HG03196 (cell line): ENCODE measurements around the gene RTBDN.

ENCODE experiments used
- ATAC-seq: cut with Tn5 transposase; IDR thresholded peaks from one replicate; pipeline ENCODE4 v1.9.1; 2021; ENCODE audit not compliant: unreplicated experiment

The RTBDN gene

GRCh38 chr19:12793290-12794195 lies 40.8 kb downstream of the RTBDN start:
- ATAC-seq, result peak; percentile 32

DNA sequence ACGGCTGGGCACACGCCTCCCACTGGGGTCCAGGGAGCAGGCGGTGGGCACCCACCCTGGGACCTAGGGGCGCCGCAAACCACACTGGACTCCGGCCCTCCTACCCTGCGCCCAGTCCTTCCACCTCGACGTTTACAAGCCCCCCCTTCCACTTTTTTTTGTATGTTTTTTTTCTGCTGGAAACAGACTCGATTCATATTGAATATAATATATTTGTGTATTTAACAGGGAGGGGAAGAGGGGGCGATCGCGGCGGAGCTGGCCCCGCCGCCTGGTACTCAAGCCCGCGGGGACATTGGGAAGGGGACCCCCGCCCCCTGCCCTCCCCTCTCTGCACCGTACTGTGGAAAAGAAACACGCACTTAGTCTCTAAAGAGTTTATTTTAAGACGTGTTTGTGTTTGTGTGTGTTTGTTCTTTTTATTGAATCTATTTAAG lies 41.5 kb downstream of the RTBDN start:
- ATAC-seq, result no peak

GRCh38 chr19:12792051-12792852 lies 42.1 kb downstream of the RTBDN start:
- no peak for ATAC-seq

- ATAC-seq, result peak; percentile 25
These were observed 42.9 kb downstream of the RTBDN start, which contains the start of gene JUNB for GRCh38 chr19:12791345-12792050. JUNB (plus strand) TSS chr19:12791486; CDS start chr19:12791772, 286 bp downstream.

GRCh38 chr19:12790628-12791344 lies 43.6 kb downstream of the RTBDN start:
- no peak for ATAC-seq

GRCh38 chr19:12789904-12790619 lies 44.3 kb downstream of the RTBDN start:
- peak; percentile 32 for ATAC-seq

- no peak for ATAC-seq
These were observed 45.1 kb downstream of the RTBDN start for GRCh38 chr19:12789098-12789903.

- no peak for ATAC-seq
These were observed 45.7 kb downstream of the RTBDN start for GRCh38 chr19:12788682-12789097.

DNA sequence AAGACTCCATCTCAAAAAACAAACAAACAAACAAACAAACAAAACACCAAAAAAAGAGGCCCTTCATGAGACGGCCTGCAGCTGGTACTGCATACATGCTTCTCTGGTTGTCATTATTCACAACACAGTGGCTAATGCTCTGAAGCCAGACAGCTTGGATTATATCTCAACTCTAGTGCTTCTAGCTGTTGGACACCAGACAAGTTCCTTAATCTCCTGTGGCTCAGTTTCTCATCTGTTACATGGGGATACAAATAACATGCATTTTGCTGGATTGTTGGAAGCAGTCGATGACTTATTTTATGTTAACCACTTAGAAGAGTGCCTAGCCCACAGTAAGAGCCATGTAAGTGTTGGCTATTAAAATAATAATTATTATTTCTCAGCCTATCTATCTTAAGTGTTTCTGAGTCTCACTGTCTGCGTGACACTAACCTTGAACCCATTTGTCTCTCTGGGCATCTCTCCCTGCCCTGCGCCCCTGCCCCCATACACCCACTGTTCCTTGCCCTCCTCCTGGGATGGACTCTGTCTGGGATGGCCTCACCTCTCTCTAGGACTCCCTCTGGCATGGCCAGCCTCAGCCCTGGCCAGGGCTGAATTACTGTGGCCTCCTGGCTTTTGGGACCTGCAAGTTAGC lies 46.2 kb downstream of the RTBDN start:
- ATAC-seq, result no peak

GRCh38 chr19:12787458-12787857 lies 46.9 kb downstream of the RTBDN start:
- ATAC-seq, result no peak

DNA sequence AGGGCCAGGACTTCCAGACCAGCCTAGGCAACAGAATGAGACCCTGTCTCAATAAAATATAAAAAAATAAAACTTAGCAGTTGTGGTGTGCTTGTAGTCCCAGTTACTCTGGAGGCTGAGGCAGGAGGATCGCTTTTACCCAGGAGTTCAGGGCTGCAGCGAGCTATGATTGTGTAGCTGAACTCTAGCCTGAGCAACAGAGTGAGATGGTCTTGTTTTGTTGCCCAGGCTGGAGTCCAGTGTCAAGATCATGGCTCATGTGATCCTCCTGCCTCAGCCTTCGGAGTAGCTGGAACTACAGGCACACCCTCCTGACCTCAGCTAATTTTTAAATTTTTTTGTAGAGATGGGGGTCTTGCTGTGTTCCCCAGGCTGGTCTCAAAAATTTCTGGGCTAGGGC lies 47.4 kb downstream of the RTBDN start:
- ATAC-seq, result no peak

DNA sequence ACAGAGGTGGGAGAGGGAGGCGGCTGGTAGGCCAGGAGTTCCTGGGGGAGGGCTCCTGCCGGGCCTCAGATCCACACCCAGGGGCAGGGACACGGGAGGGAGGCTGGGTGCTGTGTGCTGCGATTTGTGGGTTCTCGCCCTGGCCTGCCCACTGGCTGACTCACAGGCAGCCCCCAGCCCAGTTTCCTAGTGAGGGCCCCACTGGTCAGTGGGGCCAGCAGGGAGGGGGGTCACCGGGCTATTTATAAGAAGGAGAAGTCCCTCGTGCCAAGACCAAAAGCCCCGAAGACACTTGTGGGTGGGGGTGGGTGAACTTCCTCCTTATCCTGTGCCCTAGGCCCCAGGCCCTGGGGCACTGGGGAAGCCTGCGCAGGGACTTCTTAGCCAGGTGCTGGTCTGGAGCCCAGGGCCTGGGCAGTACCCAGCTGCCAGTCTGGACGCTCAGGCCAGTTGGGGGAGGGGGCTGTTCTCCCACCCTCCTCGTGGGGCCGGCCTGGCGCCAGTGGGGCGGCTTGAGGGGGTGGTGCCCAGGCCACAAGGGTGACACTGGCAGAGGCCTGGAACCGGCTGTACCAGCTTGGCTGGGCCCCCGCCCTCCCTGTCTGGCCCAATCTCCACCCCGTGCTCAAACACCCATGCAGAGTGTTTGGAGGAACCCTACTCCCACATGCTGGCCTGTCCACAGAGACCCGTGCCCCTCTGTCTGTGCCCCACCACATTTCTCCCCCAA lies 48.1 kb downstream of the RTBDN start:
- ATAC-seq, result no peak

DNA sequence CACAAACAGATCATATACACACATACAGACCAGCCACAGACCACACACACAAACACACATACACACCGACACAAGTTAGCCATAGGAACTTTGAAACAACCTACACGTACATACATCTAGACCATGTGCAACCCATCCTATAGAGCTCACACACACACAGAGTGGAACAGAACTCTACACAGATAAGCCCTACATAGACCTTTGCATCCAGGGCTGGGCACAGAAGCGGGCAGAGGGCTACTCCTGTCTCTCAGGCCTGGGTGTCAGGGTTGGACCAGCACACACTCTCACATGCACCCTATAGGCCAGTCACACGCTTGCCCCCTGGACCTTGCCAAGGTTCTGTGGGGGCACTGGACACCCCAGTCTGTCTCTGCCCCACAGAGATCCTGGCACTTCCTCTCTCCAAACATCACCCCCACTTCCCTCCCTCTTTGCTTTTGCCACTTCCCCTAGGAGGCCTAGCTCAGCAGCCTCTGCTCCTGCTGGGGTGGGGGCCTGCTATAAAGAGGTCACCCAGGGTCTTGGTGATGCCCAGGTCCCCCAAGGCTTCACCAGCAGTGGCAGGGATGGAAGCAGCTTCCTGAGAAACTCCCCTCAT lies 48.8 kb downstream of the RTBDN start:
- no peak for ATAC-seq

GRCh38 chr19:12784871-12785430 lies 49.4 kb downstream of the RTBDN start:
- no peak for ATAC-seq

- no peak for ATAC-seq
These were observed 49.9 kb downstream of the RTBDN start for GRCh38 chr19:12784394-12784870.

GRCh38 chr19:12783849-12784393 lies 50.5 kb downstream of the RTBDN start:
- ATAC-seq, result no peak
